ENCODE measurements around the gene COL8A1. TPM values are rescaled to one million over a fixed set of nuclear protein-coding genes. Genes with fewer than 3 reads are reported as not detected.

Gene COL8A1
- total and polyA plus RNA-seq, 2 donors (not counting 1 experiment from before 2014, with no cell fraction given), result 0.12 TPM; not detected in 1

GRCh38 chr3:99670556-99670950, 32.2 kb downstream of the COL8A1 start:
- no peaks in the 10 kb centered on the region for H3K27me3 ChIP-seq (replicated peaks in 1 of 4; ENCODE audit: control extremely low read depth in 1 of 4, control insufficient read depth in 3 of 4, insufficient read depth in 4 of 4, low read length in 3 of 4)
- H3K4me2 ChIP-seq (replicated peaks; ENCODE audit: low read depth, low read length, poor library complexity, severe bottlenecking), result no peak overlapping the region
- whole genome bisulfite sequencing (ENCODE audit: insufficient coverage), result no CpG with 5 or more reads among the region's 2 CpGs
- Mint-ChIP-seq H3K27me3 (peaks cover 6% of the 10 kb centered on the region), H3K4me1 (no peaks in the 10 kb centered on the region), H3K9me3 (ENCODE audit: insufficient read depth) (no peaks in the 10 kb centered on the region), H3K4me3 (no peak overlapping the region), H3K27ac (no peak overlapping the region)
- TF ChIP-seq CTCF (IDR thresholded peaks at IDR 0.05), result no peak
- TF ChIP-seq EZH2 (IDR thresholded peaks at IDR 0.05; ENCODE audit: borderline replicate concordance, insufficient read depth, low read depth, low read length, poor library complexity, severe bottlenecking), result no peak
- no peak overlapping the region for H2AFZ ChIP-seq (ENCODE audit: insufficient read depth, low read depth, low read length, poor library complexity, severe bottlenecking)
- ChIA-PET CTCF (no interaction called here), POLR2A (no interaction called here)
- H3K27ac ChIP-seq (ENCODE audit: low read length in 2 of 2), result no peak overlapping the region
- no peaks in the 10 kb centered on the region for H3K79me2 ChIP-seq (ENCODE audit: control insufficient read depth, insufficient read depth, low read length)
- DNase-seq (no peak), ATAC-seq (ENCODE audit: low read depth) (no peak)
- no peaks in the 10 kb centered on the region for H4K20me1 ChIP-seq (ENCODE audit: control insufficient read depth, insufficient read depth, low read length, poor library complexity, severe bottlenecking)
- no peak overlapping the region for H3K4me3 ChIP-seq (ENCODE audit: control extremely low read depth in 1 of 5, extremely low read depth in 1 of 5, insufficient read depth in 1 of 5, low read depth in 2 of 5, low read length in 4 of 5)
- H3K36me3 ChIP-seq (replicated peaks in 1 of 2; ENCODE audit: control extremely low read depth in 1 of 2, control insufficient read depth in 1 of 2, extremely low read depth in 1 of 2, insufficient read depth in 2 of 2, low read length in 1 of 2), result no peaks in the 10 kb centered on the region
- no peaks in the 10 kb centered on the region for H3K4me1 ChIP-seq (ENCODE audit: control insufficient read depth in 2 of 2, insufficient read depth in 2 of 2, low read length in 2 of 2)
- peaks cover 0 to 2% (median 0%) of the 10 kb centered on the region in 3 donors for H3K9me3 ChIP-seq (ENCODE audit: control extremely low read depth in 1 of 3, control insufficient read depth in 2 of 3, insufficient read depth in 1 of 3, low read length in 2 of 3)
- intact Hi-C loops (cut with micrococcal nuclease), result no loop called here
- no peak overlapping the region for H3K9ac ChIP-seq (ENCODE audit: low read length)

GRCh38 chr3:99674086-99674789, 35.8 kb downstream of the COL8A1 start:
- H4K20me1 ChIP-seq (ENCODE audit: control insufficient read depth, insufficient read depth, low read length, poor library complexity, severe bottlenecking), result no peaks in the 10 kb centered on the region
- H3K4me3 ChIP-seq (ENCODE audit: control extremely low read depth in 1 of 5, extremely low read depth in 1 of 5, insufficient read depth in 1 of 5, low read depth in 2 of 5, low read length in 4 of 5), result no peak overlapping the region
- H3K4me1 ChIP-seq (ENCODE audit: control insufficient read depth in 2 of 2, insufficient read depth in 2 of 2, low read length in 2 of 2), result no peaks in the 10 kb centered on the region
- no peak overlapping the region for H3K9ac ChIP-seq (ENCODE audit: low read length)
- H3K36me3 ChIP-seq (replicated peaks in 1 of 2; ENCODE audit: control extremely low read depth in 1 of 2, control insufficient read depth in 1 of 2, extremely low read depth in 1 of 2, insufficient read depth in 2 of 2, low read length in 1 of 2), result no peaks in the 10 kb centered on the region
- H3K27ac ChIP-seq (ENCODE audit: low read length in 2 of 2), result no peak overlapping the region
- H3K27ac Mint-ChIP-seq, result no peak overlapping the region
- H3K4me2 ChIP-seq (replicated peaks; ENCODE audit: low read depth, low read length, poor library complexity, severe bottlenecking), result no peak overlapping the region
- ATAC-seq (ENCODE audit: low read depth) (no peak), DNase-seq (no peak)
- TF ChIP-seq EZH2 (IDR thresholded peaks at IDR 0.05; ENCODE audit: borderline replicate concordance, insufficient read depth, low read depth, low read length, poor library complexity, severe bottlenecking) (no peak), CTCF (IDR thresholded peaks at IDR 0.05) (no peak)
- no peaks in the 10 kb centered on the region for H3K9me3 Mint-ChIP-seq (ENCODE audit: insufficient read depth)
- ChIA-PET CTCF (no interaction called here), POLR2A (no interaction called here)
- 100% methylated on average over 1 of the region's 2 CpGs for WGBS (ENCODE audit: insufficient coverage)
- H3K27me3 Mint-ChIP-seq, result peaks cover 3% of the 10 kb centered on the region
- intact Hi-C loops (cut with micrococcal nuclease), result no loop called here
- no peak overlapping the region for H2AFZ ChIP-seq (ENCODE audit: insufficient read depth, low read depth, low read length, poor library complexity, severe bottlenecking)
- H3K79me2 ChIP-seq (ENCODE audit: control insufficient read depth, insufficient read depth, low read length), result no peaks in the 10 kb centered on the region
- no peaks in the 10 kb centered on the region for H3K9me3 ChIP-seq (ENCODE audit: control extremely low read depth in 1 of 3, control insufficient read depth in 2 of 3, insufficient read depth in 1 of 3, low read length in 2 of 3)
- H3K27me3 ChIP-seq (replicated peaks in 1 of 4; ENCODE audit: control extremely low read depth in 1 of 4, control insufficient read depth in 3 of 4, insufficient read depth in 4 of 4, low read length in 3 of 4), result no peaks in the 10 kb centered on the region
- H3K4me3 Mint-ChIP-seq, result no peak overlapping the region
- H3K4me1 Mint-ChIP-seq, result no peaks in the 10 kb centered on the region
